ENCODE measurements around the gene VWC2L. TPM values are rescaled to one million over a fixed set of nuclear protein-coding genes. Genes with fewer than 3 reads are reported as not detected.

The VWC2L gene
- not detected for polyA plus RNA-seq (2012; ENCODE audit: insufficient read length, low read depth)

DNA sequence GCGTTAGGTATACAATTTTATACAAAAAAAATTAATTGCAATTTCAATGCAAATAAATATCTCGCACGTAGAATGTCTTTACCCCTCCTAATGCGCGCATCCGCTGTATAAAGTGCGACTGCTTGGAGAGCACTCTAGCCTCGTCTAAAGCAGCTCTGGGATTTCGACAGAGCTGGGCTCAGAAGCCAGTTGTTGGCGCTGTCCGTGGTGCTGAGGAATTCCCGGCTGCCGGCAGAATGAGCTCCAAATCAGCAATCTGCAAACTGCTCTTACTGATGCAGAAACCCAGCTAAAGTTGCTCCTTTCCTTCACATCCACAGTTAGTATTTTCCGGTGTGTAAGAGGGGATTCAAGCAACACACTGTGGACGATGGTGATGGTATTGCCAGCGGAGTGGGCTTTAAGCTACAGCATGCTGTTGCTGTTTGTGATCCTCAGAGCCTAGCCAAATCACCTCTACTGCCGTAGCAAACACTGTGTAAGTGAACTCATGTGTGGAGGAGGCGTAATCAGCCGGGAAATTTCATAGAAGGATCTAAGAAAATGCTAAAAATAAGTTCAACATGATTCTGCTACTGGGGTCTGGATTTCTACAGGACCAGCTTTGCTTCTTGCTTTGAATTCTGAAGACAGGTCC, at the start of gene VWC2L:
Gene VWC2L (plus strand): TSS at position 137 of the 637 bp plus-strand sequence. CDS start 3,140 bp downstream, outside the sequence.
- TF ChIP-seq, protein P1, sequence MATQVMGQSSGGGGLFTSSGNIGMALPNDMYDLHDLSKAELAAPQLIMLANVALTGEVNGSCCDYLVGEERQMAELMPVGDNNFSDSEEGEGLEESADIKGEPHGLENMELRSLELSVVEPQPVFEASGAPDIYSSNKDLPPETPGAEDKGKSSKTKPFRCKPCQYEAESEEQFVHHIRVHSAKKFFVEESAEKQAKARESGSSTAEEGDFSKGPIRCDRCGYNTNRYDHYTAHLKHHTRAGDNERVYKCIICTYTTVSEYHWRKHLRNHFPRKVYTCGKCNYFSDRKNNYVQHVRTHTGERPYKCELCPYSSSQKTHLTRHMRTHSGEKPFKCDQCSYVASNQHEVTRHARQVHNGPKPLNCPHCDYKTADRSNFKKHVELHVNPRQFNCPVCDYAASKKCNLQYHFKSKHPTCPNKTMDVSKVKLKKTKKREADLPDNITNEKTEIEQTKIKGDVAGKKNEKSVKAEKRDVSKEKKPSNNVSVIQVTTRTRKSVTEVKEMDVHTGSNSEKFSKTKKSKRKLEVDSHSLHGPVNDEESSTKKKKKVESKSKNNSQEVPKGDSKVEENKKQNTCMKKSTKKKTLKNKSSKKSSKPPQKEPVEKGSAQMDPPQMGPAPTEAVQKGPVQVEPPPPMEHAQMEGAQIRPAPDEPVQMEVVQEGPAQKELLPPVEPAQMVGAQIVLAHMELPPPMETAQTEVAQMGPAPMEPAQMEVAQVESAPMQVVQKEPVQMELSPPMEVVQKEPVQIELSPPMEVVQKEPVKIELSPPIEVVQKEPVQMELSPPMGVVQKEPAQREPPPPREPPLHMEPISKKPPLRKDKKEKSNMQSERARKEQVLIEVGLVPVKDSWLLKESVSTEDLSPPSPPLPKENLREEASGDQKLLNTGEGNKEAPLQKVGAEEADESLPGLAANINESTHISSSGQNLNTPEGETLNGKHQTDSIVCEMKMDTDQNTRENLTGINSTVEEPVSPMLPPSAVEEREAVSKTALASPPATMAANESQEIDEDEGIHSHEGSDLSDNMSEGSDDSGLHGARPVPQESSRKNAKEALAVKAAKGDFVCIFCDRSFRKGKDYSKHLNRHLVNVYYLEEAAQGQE (IDR thresholded peaks at IDR 0.05; ENCODE audit: insufficient read depth in 1 of 2, low read depth in 2 of 2, low read length in 2 of 2): peak; percentile 97 to 99
- no peak for TF ChIP-seq TAF1 (IDR thresholded peaks at IDR 0.05; ENCODE audit: borderline replicate concordance, insufficient read depth, low read length)

DNA sequence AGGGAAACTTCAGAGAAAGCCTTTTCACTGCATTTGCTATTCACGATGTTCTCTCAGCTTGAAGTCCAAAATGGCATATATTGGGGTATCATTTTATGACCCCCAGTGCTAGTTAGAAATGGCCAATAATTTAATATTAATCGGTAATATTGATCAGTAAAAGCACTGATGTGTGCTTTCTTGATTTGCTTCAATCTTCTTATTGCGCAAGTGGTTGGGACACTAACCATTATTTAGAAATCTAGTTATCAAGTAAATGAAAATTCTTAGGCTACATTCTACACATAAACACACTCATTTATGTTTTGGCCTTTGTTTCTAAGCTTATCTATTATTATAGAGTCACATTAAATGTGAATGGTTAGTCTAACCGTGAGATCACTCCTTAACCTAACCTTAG, 49.7 kb upstream of the VWC2L start:
- TF ChIP-seq, protein P1 (IDR thresholded peaks at IDR 0.05; ENCODE audit: insufficient read depth in 1 of 2, low read depth in 2 of 2, low read length in 2 of 2): no peak
- TF ChIP-seq SIN3A (IDR thresholded peaks at IDR 0.05; ENCODE audit: borderline replicate concordance, insufficient read depth, low read length) (no peak), FOXP2 (optimal IDR thresholded peaks at IDR 0.05; ENCODE audit: borderline replicate concordance, extremely low read depth, extremely low read length, insufficient read depth) (no peak), TAF1 (IDR thresholded peaks at IDR 0.05; ENCODE audit: borderline replicate concordance, insufficient read depth, low read length) (no peak), POLR2AphosphoS5 (IDR thresholded peaks at IDR 0.05; ENCODE audit: low read depth, low read length) (no peak)

- TF ChIP-seq FOXP2 (optimal IDR thresholded peaks at IDR 0.05; ENCODE audit: borderline replicate concordance, extremely low read depth, extremely low read length, insufficient read depth): no peak
- no peak for TF ChIP-seq SIN3A (IDR thresholded peaks at IDR 0.05; ENCODE audit: borderline replicate concordance, insufficient read depth, low read length)
- TF ChIP-seq TAF1 (IDR thresholded peaks at IDR 0.05; ENCODE audit: borderline replicate concordance, insufficient read depth, low read length): no peak
- TF ChIP-seq, protein P1 (IDR thresholded peaks at IDR 0.05; ENCODE audit: insufficient read depth in 1 of 2, low read depth in 2 of 2, low read length in 2 of 2): no peak
- no peak for TF ChIP-seq POLR2AphosphoS5 (IDR thresholded peaks at IDR 0.05; ENCODE audit: low read depth, low read length)
These were observed 45.3 kb upstream of the VWC2L start for GRCh38 chr2:214365549-214365948.

DNA sequence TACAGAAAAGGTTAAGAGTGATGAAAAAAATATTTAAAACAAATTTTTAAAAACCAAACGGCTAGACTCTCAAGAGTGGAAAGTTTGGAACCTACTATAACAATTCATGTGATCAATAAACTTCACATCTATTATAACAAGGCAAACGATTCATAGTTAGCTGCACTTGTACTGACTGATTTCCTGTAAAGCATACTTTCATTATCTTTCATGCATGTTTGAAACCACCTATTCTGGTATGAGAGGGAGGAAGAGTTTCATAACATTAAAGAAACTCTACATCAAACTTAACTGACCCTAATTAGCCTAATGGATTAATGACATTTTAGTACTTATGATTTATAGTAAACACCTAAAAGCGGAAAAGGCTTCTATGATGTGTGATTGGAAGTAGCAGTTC, 43.7 kb upstream of the VWC2L start:
- TF ChIP-seq SIN3A (IDR thresholded peaks at IDR 0.05; ENCODE audit: borderline replicate concordance, insufficient read depth, low read length) (no peak), POLR2AphosphoS5 (IDR thresholded peaks at IDR 0.05; ENCODE audit: low read depth, low read length) (no peak), FOXP2 (optimal IDR thresholded peaks at IDR 0.05; ENCODE audit: borderline replicate concordance, extremely low read depth, extremely low read length, insufficient read depth) (no peak), TAF1 (IDR thresholded peaks at IDR 0.05; ENCODE audit: borderline replicate concordance, insufficient read depth, low read length) (no peak)
- TF ChIP-seq, protein P1 (IDR thresholded peaks at IDR 0.05; ENCODE audit: insufficient read depth in 1 of 2, low read depth in 2 of 2, low read length in 2 of 2): no peak
